Hematopoietic multipotent progenitor cell (in vitro differentiated cells): ENCODE measurements around the gene CTNNA1. TPM values are rescaled to one million over a fixed set of nuclear protein-coding genes. Genes with fewer than 3 reads are reported as not detected.
"Not testable (repeated sequence)": the region's sequence is repeated elsewhere in the genome, so short reads cannot be mapped to it uniquely, and the experiment has no call there.

Experiments
- DNase-seq, 3 donors: peaks; one replicate each; pipeline ENCODE4 v3.0.0-alpha.2; 2011 to 2015; ENCODE audit warnings: low read depth in 2 of 3, low spot score in 2 of 3
- total RNA-seq: library from RNA; depleted of rRNA; stranded (reverse); fragments of >200 nt; gene quantifications from one replicate; pipeline ENCODE4 v1.2.3, GENCODE V29; 2012

CTNNA1 gene
- total RNA-seq: 141 TPM

DNA sequence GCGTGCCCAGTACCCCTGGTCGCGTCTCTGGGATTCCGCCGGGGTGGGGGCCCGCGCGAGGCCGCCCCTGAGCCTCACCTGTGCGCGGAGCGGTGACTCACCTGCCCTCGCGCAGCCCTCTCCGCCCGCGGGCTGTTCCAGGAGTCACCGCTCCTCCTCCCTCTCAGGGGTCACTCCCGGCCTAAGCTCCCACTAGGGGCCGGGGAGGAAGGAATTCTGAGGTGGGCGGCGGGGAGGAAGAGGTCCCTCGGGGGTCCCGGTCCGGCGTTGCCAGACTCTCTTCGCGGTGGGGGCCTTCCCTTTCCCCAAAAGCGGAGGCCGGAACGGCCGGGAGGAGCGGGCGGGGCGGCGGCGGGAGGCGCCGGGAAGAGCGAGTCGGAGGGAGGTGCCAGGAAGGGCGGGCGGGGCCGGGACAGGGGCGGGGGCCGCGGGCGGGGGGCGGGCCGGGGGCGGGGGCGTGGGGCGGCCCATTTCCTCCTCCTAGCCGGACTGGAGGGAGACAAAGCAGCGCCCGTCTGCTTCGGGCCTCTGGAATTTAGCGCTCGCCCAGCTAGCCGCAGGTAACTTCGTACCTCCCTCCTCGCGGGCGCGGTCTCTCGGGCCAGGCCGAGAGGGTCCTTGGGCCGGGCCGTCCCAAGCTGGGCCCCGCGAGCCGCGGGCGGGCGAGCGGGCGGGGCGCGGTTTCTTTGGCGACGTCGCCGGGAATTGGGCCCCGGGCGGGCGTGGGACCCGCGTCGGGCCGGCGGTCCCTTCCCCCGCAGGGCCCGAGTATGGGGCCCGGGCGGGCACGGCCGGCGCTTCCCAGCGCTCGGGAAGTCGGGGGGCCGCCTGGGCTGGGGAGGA lies at the start of gene CTNNA1:
Gene CTNNA1 (plus strand): TSS at position 475 of the 843 bp plus-strand sequence. CDS start 28,500 bp downstream, outside the sequence.
- peak in 2 of 3 donors; percentile 59 to 60 for DNase-seq

DNA sequence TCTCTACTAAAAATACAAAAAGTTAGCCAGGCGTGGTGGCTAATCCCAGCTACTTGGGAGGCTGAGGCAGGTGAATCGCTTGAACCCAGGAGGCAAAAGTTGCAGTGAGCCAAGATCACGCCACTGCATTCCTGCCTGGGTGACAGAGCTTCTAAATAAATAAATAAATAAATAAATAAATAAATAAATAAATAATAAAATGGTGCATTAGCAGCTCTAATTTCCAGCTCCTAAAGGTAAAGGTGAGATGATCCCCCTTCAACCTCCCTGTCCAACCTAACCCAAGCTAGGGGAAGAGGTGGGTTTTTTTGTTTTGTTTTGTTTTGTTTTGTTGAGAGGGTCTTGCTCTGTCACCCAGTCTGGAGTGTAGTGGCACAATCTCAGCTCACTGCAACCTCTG lies 49.4 kb upstream of the CTNNA1 start:
- not testable (repeated sequence) for DNase-seq

GRCh38 chr5:138705007-138705406 lies 48.2 kb upstream of the CTNNA1 start:
- no peak for DNase-seq

GRCh38 chr5:138705567-138705966 lies 47.7 kb upstream of the CTNNA1 start:
- DNase-seq: no peak

DNA sequence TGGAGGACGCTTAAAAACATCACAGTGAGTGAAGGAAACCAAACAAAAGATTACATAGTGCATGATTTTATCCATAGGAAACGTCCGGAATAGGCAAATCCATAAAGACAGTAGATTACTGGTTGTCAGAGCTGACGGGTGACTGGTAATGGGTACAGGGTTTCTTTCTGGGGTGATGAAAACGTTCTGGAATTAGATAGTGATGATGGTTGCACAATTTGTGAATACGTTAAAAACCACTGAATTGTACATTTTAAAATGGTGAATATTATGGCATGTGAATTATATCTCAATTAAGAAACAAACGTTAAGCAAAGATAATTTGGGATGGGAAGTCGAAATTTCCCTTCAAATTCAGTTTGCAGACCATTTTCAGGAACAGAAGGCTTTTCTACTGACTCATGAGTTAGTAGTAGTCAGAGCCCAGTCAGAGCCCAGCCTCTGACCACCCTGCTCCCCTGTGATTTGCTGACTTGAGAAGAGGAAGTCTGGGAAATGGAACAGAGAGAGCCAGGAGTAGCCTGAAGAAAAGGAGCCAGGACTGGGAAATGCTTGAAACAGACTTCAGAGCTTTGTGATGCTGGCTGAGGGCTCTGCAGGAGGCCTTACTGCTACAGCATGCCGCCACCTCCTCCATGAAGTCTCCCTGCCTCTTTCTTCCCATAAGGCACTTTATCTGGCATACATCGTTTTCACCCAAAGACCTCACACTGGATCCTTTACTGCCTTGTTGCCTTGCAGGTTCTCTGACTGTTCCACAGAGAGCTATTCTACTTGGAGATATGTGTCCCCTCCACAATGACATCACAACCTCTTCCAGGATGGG lies 46.4 kb upstream of the CTNNA1 start:
- DNase-seq: peak in 1 of 3 donors; percentile 15

DNA sequence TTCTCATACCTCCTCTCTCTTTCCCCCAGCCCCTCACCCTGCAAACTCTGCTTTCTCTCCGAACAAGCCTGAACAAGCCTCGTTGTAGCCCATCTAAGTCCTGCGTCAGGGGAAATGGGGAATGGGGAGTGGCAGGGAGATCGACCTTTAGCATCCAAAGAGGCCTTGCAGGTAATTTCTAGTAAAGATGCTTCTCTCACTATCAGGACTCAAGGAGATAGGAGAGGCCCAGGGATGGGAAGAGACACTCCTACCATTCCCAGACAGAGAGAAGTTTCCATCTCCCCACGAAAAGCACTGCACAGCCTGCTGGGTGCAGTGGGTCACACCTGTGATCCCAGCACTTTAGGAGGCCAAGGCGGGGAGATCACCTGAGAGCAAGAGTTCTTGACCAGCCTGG lies 44.4 kb upstream of the CTNNA1 start:
- no peak for DNase-seq

DNA sequence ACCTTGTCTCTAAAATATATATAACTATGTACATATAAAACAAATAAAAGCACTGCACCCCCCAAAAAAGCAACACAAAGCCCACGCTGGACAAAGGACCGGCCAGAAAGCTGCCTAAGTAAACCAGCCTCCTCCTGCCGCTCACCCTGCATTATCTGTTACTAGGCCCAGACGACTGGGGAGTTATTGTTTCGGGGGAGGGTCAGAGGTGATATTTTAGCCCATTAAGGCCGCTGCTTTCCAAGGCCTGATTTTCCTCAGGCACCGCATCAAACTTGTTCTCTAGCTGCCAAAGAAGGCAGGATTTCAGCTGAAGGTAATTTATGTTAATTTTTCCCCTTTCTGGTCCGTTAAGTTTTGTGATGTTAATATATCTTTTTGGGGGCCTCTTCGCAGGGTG lies 44.0 kb upstream of the CTNNA1 start:
- DNase-seq: no peak

- no peak for DNase-seq
These were observed 42.1 kb upstream of the CTNNA1 start for GRCh38 chr5:138711087-138711486.

DNA sequence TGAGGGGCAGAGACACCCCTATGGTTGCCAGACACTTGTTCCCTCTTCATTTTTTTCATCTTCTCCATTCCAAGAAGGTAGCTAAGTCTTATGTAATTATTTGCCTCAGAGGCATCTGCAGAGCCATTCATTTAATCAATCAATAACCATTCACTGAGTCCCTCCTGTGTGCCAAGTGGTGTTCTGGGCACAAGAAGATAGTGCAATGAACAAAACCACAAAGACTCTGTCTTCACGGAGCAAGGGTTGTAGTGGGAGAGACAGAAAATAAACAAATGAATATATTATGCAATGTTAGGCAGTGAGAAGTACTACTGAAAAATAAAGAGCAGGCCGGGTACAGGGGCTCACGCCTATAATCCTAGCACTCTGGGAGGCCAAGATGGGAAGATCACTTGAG lies 41.4 kb upstream of the CTNNA1 start:
- no peak for DNase-seq

- no peak for DNase-seq
These were observed 40.9 kb upstream of the CTNNA1 start for GRCh38 chr5:138712324-138712723.

- no peak for DNase-seq
These were observed 40.4 kb upstream of the CTNNA1 start for GRCh38 chr5:138712791-138713190.

DNA sequence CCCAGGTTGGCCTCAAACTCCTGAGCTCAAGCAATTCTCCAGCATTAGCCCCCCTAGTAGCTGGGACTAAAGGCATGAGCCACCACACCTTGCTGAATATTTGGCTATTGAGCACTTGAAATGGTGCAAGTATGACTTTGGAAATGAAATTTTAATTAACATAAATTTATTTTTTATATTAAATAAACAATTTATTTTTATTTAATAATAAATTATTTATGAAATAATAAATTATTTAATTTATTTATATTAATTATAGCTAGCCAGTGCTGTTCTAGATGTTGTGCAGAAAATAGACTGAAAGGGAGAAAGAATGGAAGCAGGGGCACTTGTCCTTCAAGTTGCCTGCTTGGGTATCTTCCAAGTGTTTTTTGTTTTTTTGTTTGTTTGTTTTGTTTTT lies 40.0 kb upstream of the CTNNA1 start:
- no peak for DNase-seq

DNA sequence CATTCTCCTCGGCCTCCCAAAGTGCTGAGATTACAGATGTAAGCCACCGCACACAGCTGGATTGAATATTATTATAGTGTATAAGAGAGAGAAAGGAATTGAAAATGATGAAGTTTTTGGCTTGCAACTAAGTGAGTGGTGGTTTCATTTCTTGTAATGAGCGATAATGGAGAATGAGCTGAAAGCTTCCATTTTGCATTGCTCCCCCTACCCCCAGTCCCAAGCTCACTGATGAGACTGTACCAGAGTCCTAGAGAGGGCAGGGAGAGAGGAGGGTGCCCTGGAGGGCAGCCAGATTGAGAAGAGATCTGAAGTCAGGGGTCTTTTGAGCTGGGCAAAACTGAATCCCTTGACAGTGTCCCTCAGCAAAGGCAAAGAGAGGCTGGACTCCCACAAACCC lies 38.5 kb upstream of the CTNNA1 start:
- DNase-seq: no peak

DNA sequence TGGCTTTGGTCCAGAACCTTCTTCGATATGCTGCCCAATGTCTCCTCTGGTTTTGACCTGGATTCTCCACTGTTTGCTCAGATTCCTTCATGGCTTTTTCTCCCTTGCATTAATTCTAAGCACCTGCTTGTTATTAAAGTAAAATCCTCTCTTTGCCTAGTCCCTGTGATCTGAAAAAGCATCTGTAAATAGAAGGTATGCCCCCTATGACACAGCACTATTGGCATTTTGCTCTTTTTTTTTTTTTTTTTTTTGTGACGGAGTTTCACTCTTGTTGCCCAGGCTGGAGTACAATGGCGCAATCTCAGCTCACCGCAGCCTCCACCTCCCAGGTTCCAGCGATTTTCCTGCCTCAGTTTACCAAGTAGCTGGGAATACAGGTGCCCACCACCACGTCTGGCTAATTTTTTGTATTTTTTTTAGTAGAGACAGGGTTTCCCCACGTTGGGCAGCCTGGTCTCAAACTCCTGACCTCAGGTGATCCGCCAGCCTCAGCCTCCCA lies 37.2 kb upstream of the CTNNA1 start:
- not testable (repeated sequence) for DNase-seq

- no peak for DNase-seq
These were observed 36.7 kb upstream of the CTNNA1 start for GRCh38 chr5:138716456-138716924.

DNA sequence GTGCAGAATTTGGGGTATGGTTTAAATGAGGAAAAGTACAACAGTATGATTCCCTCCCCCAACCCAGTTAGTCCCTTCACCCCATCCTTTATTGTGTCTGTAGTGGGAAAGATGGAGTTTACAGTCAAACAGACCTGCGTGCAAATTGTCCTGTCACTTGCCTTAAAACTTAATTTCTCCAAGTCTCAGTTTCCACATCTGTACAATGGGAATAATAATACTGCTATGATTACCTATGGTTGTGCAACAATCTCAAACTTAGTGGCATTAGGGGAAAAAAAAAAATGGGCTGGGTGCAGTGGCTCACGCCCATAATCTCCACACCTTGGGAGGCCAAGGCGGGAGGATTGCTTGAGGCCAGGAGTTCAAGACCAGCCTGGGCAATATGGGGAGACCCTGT lies 35.8 kb upstream of the CTNNA1 start:
- no peak for DNase-seq

DNA sequence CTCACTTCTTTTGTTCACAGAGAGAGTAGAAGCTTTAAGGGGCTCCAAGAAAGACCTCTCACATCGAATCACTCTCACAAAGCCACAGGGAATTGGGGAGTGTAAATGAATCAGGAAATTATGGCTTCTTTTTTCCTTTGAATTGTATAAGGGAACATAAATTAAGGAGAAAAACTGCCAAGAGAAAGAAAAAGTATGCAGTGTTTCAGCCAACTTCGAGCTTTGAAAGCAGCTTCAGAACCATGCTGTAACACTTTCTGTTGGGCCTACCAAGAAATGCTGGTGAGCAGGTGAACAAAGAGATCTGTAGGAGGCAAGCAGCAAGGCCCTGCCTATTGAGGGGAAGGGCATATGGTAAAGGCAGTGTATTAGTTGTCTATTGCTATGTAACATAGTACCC lies 33.4 kb upstream of the CTNNA1 start:
- DNase-seq: no peak

GRCh38 chr5:138720840-138721239 lies 32.4 kb upstream of the CTNNA1 start:
- DNase-seq: no peak

- no peak for DNase-seq
These were observed 31.2 kb upstream of the CTNNA1 start for GRCh38 chr5:138721979-138722378.

GRCh38 chr5:138722544-138723177 lies 30.6 kb upstream of the CTNNA1 start:
- peak in 1 of 3 donors; percentile 36 for DNase-seq
